Esophagus (tissue), 2 donors: Measurements from ENCODE around the gene LIN7B. TPM values are rescaled to one million over a fixed set of nuclear protein-coding genes. Genes with fewer than 3 reads are reported as not detected.
"Not testable (repeated sequence)": the region's sequence is repeated elsewhere in the genome, so short reads cannot be mapped to it uniquely, and the experiment has no call there.

Experiments
- H3K27ac ChIP-seq, 2 donors: one replicate each; pipeline ENCODE4 v1.5.1; 2013; ENCODE audit warnings: low read depth in 2 of 2, mild to moderate bottlenecking in 2 of 2, inconsistent platforms in 1 of 2, low read length in 1 of 2, moderate library complexity in 1 of 2
- H3K27me3 ChIP-seq, 2 donors: one replicate each; pipeline ENCODE4 v1.6.1; 2013; ENCODE audit warnings: low read length in 2 of 2, control low read depth in 1 of 2, mild to moderate bottlenecking in 1 of 2; ENCODE audit not compliant: insufficient read depth in 2 of 2, control insufficient read depth in 1 of 2
- H3K36me3 ChIP-seq, 2 donors: one replicate each; pipeline ENCODE4 v1.6.1; 2013; ENCODE audit warnings: low read length in 1 of 2; ENCODE audit not compliant: control insufficient read depth in 2 of 2, insufficient read depth in 2 of 2
- H3K4me1 ChIP-seq, 2 donors: one replicate each; pipeline ENCODE4 v1.6.1; 2013; ENCODE audit warnings: low read length in 1 of 2; ENCODE audit not compliant: control insufficient read depth in 2 of 2, insufficient read depth in 2 of 2
- H3K4me3 ChIP-seq, 2 donors: one replicate each; pipeline ENCODE4 v1.5.1; 2013; ENCODE audit warnings: low read length in 2 of 2, mild to moderate bottlenecking in 2 of 2, low read depth in 1 of 2, moderate library complexity in 1 of 2
- H3K9me3 ChIP-seq, 2 donors: one replicate each; pipeline ENCODE4 v1.6.1; 2013; ENCODE audit warnings: mild to moderate bottlenecking in 2 of 2, low read depth in 1 of 2, low read length in 1 of 2, moderate library complexity in 1 of 2; ENCODE audit not compliant: control insufficient read depth in 2 of 2, insufficient read depth in 1 of 2
- WGBS, 2 donors: extraction: QIAGEN DNeasy Blood & Tissue Kit; methylation state at CpG; one replicate each; pipeline ENCODE4 v1.1.7; 2013; 5-methylcytosine and 5-hydroxymethylcytosine counted together
- polyA plus RNA-seq, 2 donors: library from polyadenylated mRNA; stranded (reverse); fragments of 200-250 nt; gene quantifications; one replicate each; pipeline ENCODE4 v1.2.3, GENCODE V29; 2013
- donor health status: healthy with polysubstance abuse.
- donor health status: Bipolar disorder and iron deficiency.

Gene LIN7B
- polyA plus RNA-seq, 2 donors = 13.7 to 18.5 TPM

DNA sequence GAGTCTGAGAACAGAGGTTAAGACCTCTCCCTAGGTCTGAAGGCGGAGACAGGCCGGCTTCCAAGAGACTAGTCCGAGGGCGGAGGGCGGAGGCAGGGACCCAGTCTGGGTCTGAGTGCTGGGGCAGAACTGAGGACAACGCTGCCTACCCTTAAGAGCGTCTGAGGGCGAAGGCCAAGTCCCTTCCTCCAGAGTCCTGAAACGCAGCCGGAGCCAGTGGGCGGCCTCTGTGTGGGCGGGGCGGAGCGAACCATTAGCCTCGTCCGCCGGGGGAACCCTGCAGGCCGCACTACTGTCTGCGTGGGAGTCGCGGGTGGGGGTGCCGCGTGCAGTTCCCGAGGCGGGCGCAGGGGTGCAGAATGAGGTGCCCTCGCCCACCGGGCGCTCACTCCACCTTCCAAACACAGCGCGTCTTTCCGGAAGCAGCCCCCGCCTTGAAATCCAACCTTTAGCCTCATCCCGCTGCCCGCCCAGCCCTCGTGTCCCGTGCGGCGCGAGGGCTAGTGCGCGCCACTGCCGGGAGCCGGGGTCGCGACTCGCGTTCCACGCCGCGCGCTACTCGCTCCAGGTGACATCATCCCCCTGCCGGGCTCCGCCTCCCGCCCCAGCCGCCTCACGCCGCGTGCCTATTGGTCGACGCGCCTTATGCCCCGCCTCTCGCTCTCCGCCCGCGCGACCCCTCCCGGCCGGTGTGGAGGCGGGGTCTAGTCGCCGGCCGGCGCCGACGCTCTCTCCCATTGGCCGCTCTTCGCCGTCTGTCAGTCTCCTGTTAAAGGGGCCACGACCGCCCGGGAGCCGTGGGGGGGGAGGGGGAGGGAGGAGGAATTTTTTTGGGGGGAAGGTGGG, 4.6 kb downstream of the LIN7B start, which contains the start of gene C19orf73:
Gene C19orf73, minus strand, starts transcription at position 579 of the 846 bp plus-strand sequence. Its CDS starts 121 bp downstream, at position 458.
- H3K27me3 ChIP-seq = no peaks in the 10 kb centered on the region
- H3K27ac ChIP-seq = peak within 1 kb of the TSS; percentile 97 to 98
- H3K4me3 ChIP-seq = peak within 1 kb of the TSS; percentile 55 to 66
- no peaks in the 10 kb centered on the region for H3K9me3 ChIP-seq
- WGBS, 2 donors = 1 to 2% methylated on average over 78 to 85 of the region's 85 CpGs
- H3K36me3 ChIP-seq = peaks cover 0 to 2% of the 10 kb centered on the region in 2 donors
- H3K4me1 ChIP-seq = peaks cover 2 to 15% of the 10 kb centered on the region in 2 donors

DNA sequence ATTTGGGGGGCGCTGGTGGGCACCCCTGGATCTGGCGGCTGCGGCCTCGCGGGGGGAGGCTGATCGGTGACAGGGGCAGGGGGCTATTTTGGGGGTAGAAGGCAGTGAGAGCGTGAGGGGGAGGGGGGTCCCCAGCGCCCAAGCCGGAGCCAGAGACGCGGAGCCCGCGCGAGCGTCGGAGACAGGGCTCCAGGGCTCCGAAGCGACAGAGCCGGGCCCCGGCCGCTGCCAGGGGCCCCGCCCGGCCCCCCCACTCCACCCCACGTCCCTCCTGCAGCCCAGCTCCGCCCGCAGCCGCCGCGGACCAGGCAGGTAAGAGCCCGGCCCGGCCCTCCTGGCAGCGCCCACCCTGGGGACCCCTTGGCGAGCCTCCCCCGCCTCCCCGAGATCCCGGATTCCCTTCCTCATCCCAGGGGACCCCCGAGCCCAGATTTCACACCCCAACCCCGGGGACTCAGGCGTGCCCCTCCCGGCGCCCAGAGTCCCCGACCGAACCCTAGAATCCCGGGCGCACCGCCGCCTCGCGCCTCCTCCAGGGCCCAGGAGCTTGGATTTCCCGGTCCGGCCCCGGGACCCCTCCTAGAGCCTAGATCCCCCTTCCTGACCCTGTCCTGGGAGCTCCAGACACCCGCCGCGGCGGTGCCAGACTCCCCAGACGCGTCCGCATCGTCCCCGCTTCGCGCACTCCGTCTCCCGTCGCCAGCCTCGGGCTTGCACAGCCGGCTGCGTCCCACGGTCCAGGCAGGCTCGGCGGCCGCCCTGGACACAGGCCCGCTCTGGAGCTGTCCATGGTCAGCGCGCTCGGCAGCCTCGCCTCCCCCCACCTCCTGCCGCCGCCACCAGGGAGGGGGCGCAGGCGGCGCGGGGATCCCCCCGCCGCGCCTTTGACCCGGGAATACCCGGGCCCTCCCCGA, 5.5 kb downstream of the LIN7B start, which contains the start of gene PPFIA3:
Gene PPFIA3, plus strand, starts transcription at position 134 of the 914 bp plus-strand sequence. CDS start 8,330 bp downstream, outside the sequence.
- 1% methylated on average over 72 to 90 of the region's 90 CpGs for WGBS, 2 donors

DNA sequence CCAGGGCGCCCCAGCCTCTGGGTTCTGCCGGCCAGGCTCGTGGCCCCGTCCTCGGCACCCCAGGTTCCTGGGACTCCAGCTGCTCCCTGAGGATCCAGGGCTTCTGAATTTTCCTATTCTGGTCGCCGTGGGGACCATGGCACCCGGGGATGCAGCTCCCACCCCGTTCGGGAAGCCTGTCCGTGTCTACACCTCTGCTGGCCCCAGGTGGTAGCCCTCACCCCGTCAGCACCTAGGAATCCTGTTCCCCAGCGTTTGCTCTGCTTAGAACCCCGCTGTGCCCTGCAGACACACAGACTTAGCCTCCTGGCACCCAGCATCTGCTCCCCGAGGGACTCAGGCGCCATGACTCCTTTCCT, 6.1 kb downstream of the LIN7B start:
- Histone ChIP-seq H3K4me3 (peak overlapping the region; percentile 55 to 60), H3K4me1 (peaks cover 2 to 12% of the 10 kb centered on the region in 2 donors)

More for the DNA sequence above, 5.5 kb downstream of the LIN7B start, which contains the start of gene PPFIA3:
- H3K4me3 ChIP-seq = peak within 1 kb of the TSS; percentile 55 to 66
- H3K27me3 ChIP-seq = no peaks in the 10 kb centered on the region
- H3K4me1 ChIP-seq = peaks cover 2 to 16% of the 10 kb centered on the region in 2 donors
- no peaks in the 10 kb centered on the region for H3K9me3 ChIP-seq
- H3K27ac ChIP-seq = peak within 1 kb of the TSS; percentile 97 to 98
- peaks cover 0 to 2% of the 10 kb centered on the region in 2 donors for H3K36me3 ChIP-seq

DNA sequence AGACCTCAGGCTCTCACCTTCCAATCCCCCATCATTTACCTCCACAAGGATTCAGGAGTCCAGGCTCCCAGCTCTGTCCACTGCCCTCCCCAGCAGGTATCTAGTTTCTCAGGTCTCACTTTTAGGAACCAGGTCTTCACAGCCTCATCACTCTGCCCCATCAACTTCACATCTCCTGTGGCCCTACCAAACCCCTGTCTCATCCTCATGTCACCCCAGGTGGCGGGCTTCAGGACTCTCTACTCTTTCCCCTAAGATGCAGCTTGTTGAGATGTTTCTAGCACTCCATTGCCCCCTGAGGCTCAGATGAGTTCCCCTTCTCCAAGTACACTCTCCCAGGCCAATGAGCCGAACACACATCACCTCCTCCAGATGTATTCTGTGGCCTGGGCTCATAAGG, 6.7 kb downstream of the LIN7B start:
- H3K27ac ChIP-seq = no peak overlapping the region
- 90 to 91% methylated on average over 2 of the region's 2 CpGs for WGBS, 2 donors
- no peak overlapping the region for H3K4me3 ChIP-seq
- no peaks in the 10 kb centered on the region for H3K27me3 ChIP-seq
- H3K36me3 ChIP-seq = peaks cover 0 to 2% of the 10 kb centered on the region in 2 donors
- H3K4me1 ChIP-seq = peaks cover 2 to 12% of the 10 kb centered on the region in 2 donors
- H3K9me3 ChIP-seq = no peaks in the 10 kb centered on the region

More for the DNA sequence above, 6.1 kb downstream of the LIN7B start:
- Histone ChIP-seq H3K27ac (no peak overlapping the region), H3K27me3 (no peaks in the 10 kb centered on the region), H3K9me3 (no peaks in the 10 kb centered on the region), H3K36me3 (peaks cover 0 to 2% of the 10 kb centered on the region in 2 donors)
- WGBS, 2 donors = 11 to 13% methylated on average over 15 to 16 of the region's 16 CpGs

DNA sequence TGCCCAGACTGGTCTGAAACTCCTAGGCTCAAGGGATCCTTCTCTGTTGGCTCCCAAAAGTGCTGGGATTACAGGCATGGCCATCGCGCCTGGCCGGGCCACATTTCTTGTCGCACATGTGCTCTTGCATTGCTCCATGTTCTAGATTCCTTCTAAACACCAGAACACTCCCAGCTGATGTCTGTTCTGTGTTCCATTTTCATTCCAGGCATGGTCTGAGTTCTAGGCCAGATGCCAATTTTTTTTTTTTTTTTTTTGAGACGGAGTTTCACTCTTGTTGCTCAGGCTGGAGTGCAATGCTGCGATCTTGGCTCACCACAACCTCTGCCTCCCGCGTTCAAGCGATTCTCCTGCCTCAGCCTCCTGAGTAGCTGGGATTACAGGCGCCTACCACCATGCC, 7.7 kb downstream of the LIN7B start:
- not testable (repeated sequence) for H3K27ac ChIP-seq, H3K9me3 ChIP-seq, H3K36me3 ChIP-seq, H3K4me3 ChIP-seq, H3K27me3 ChIP-seq
- WGBS, 2 donors = 79 to 82% methylated on average over 10 of the region's 10 CpGs
- H3K4me1 ChIP-seq = peaks cover 2 to 12% of the 10 kb centered on the region in 2 donors

DNA sequence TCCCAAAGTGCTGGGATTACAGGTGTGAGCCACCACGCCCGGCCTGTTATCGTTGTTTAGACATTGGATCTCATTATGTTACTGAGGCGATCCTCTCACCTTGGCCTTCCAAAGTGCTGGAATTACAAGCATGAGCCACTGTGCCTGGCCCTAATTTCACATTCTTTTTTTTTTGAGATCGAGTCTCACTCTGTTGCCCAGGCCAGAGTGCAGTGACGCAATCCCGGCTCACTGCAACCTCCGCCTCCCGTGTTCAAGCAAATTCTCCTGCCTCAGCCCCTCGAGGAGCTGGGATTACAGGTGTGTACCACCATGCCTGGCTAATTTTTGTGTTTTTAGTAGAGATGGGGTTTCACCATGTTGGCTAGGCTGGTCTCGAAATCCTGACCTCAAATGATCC, 9.1 kb downstream of the LIN7B start:
- H3K4me3 ChIP-seq, H3K27me3 ChIP-seq, H3K4me1 ChIP-seq, H3K27ac ChIP-seq, H3K9me3 ChIP-seq, H3K36me3 ChIP-seq: not testable (repeated sequence)
- 91% methylated on average over 11 of the region's 11 CpGs for WGBS, 2 donors

DNA sequence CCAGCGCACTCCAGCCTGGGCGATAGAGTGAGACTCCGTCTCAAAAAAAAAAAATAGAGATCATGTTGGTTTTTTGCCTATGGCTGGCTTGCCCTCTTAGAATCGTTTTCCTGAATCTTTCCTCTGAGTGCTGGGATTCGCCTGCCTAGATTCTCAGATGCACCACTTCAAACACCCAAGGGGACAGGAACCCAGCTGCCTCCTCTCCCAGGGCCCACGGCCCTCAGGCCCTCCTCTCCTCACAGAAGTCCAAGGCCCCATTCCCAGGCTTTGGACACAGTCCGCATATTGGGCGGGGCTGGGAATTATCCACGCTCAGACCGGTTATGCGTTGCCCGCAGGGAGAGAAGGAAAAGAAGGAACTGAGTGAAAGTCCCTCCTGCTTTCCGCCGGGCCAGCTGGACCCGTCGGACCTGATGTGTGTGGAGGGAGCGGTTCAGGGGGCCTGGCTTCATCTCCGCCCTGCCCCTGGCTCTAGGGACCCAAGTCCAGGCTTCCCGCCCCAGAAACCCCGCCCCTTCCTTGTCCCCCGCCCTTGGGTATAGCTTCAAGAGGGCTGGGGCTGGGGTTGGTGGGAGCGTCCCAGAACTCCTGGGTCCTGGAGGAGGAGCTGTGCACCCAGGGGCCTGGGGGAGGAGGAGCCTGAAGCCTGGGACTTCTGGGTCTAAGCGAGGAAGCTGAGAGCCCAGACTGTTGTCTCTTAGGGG, 11.0 kb downstream of the LIN7B start:
- Histone ChIP-seq H3K36me3 (peaks cover 0 to 2% of the 10 kb centered on the region in 2 donors), H3K4me1 (peaks cover 3 to 11% of the 10 kb centered on the region in 2 donors), H3K4me3 (peak overlapping the region; percentile 2 to 16), H3K9me3 (no peaks in the 10 kb centered on the region), H3K27me3 (no peaks in the 10 kb centered on the region), H3K27ac (peak overlapping the region; percentile 80 to 84)
- WGBS, 2 donors = 29 to 31% methylated on average over 23 of the region's 23 CpGs

DNA sequence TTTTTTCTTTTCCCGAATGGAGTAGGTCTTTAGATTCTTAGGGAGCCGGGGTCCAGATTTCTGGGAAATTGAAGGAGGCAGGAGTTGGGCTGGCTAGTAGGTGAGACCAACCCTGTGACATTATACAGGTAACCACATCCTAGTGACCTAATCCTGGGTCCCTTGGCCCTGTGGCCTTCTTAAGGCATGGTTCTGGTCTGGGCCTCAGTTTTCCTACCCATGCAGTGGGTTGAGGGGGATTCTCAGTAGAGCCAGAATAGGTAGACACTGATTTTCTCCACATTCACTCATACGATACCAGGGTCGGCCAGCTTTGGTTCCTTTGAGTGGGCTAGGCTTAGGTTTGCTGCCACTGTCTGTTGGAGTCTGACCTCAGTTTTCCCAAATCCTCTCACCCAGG, 12.4 kb downstream of the LIN7B start:
- Histone ChIP-seq H3K9me3 (no peaks in the 10 kb centered on the region), H3K36me3 (peaks cover 0 to 6% of the 10 kb centered on the region in 2 donors), H3K4me3 (no peak overlapping the region), H3K27me3 (no peaks in the 10 kb centered on the region), H3K4me1 (peaks cover 3 to 11% of the 10 kb centered on the region in 2 donors), H3K27ac (no peak overlapping the region)
- 81% methylated on average over 4 of the region's 4 CpGs for WGBS, 2 donors

DNA sequence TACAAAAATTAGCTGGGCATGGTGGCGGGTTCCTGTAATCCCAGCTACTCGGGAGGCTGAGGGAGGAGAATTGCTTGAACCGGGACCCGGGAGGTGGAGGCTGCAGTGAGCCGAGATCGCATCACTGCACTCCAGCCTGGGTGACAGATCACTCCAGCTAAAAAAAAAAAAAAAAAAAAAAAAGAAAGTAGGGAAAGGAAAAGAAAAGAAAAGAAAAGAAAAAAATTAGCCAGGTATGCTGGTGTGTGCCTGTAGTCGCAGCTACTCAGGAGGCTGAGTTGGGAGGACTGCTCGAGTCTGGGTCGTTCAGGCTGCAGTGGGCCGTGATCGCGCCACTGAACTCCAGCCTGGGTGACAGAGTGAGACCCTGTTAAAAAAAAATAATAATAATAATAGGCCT, 13.1 kb downstream of the LIN7B start:
- 96 to 99% methylated on average over 12 of the region's 12 CpGs for WGBS, 2 donors
- H3K9me3 ChIP-seq, H3K27ac ChIP-seq, H3K4me3 ChIP-seq, H3K27me3 ChIP-seq, H3K36me3 ChIP-seq: not testable (repeated sequence)
- peaks cover 3 to 11% of the 10 kb centered on the region in 2 donors for H3K4me1 ChIP-seq
